HCT116 (cell line): ENCODE results near the gene MUC20.

ENCODE experiments used
- ATF3 ChIP-seq: IDR thresholded peaks from 2 replicates; pipeline ENCODE4 v1.6.1; 2012
- CEBPB ChIP-seq: IDR thresholded peaks from 2 replicates; pipeline ENCODE4 v1.6.1; 2012; ENCODE audit warnings: low read depth
- CTCF ChIP-seq, 3 experiments: fragments of 200-600 bp in 1 of 3; sonication (generic) in 1 of 3; IDR thresholded peaks in 2 of 3; conservative IDR thresholded peaks in 1 of 3; 2 replicates each; pipeline ENCODE4 v1.5.1; 2012 to 2017; ENCODE audit warnings: low read depth in 2 of 3, low read length in 2 of 3, antibody characterized with exemption in 1 of 3, borderline replicate concordance in 1 of 3, control low read depth in 1 of 3, mild to moderate bottlenecking in 1 of 3, mixed read lengths in 1 of 3, mixed run types in 1 of 3, moderate library complexity in 1 of 3; ENCODE audit not compliant: insufficient read depth in 1 of 3
- ELF1 ChIP-seq: IDR thresholded peaks from 2 replicates; pipeline ENCODE4 v1.6.1; 2012; ENCODE audit warnings: low read depth, borderline replicate concordance
- EZH2 ChIP-seq: fragments of 200-600 bp; sonication (generic); IDR thresholded peaks from 2 replicates; pipeline ENCODE4 v1.6.1; 2017; ENCODE audit warnings: antibody characterized with exemption, mixed run types
- EZH2phosphoT487 ChIP-seq: fragments of 200-600 bp; IDR thresholded peaks from 2 replicates; pipeline ENCODE4 v1.6.1; 2018; ENCODE audit warnings: antibody characterized with exemption, borderline replicate concordance
- JUND ChIP-seq: IDR thresholded peaks from 2 replicates; pipeline ENCODE4 v1.6.1; 2012
- MAX ChIP-seq: IDR thresholded peaks from 2 replicates; pipeline ENCODE4 v1.6.1; 2012
- POLR2A ChIP-seq: IDR thresholded peaks from 2 replicates; pipeline ENCODE4 v1.7.0; 2011; ENCODE audit warnings: borderline replicate concordance; ENCODE audit not compliant: insufficient read depth, insufficient read length; ENCODE audit errors: extremely low read depth
- POLR2AphosphoS5 ChIP-seq: IDR thresholded peaks from 2 replicates; pipeline ENCODE4 v1.6.1; 2011; ENCODE audit warnings: mild to moderate bottlenecking, low read depth, low read length, moderate library complexity
- RAD21 ChIP-seq: IDR thresholded peaks from 2 replicates; pipeline ENCODE4 v1.6.1; 2012; ENCODE audit warnings: low read depth, mild to moderate bottlenecking
- YY1 ChIP-seq: IDR thresholded peaks from 2 replicates; pipeline ENCODE4 v1.6.1; 2011; ENCODE audit warnings: low read length, low read depth, moderate library complexity, mild to moderate bottlenecking; ENCODE audit not compliant: insufficient replicate concordance; ENCODE audit errors: extremely low read depth
- ZFX ChIP-seq: fragments of 450-650 bp; IDR thresholded peaks from 2 replicates; pipeline ENCODE4 v1.6.1; 2017
- ZNF274 ChIP-seq: fragments of 200-500 bp; sonication (Bioruptor generic); IDR thresholded peaks from 2 replicates; pipeline ENCODE4 v1.6.1; 2014; ENCODE audit warnings: mild to moderate bottlenecking, low read depth, low read length, inconsistent platforms

GRCh38 chr3:195731356-195731905, 10.7 kb downstream of the MUC20 start:
- no peak for TF ChIP-seq CTCF (IDR thresholded peaks at IDR 0.05 in 2 of 3, conservative IDR thresholded peaks at IDR 0.05 in 1 of 3; ENCODE audit: borderline replicate concordance in 1 of 3, insufficient read depth in 1 of 3, low read depth in 2 of 3, low read length in 2 of 3)
- TF ChIP-seq POLR2AphosphoS5: no peak
- TF ChIP-seq EZH2phosphoT487: no peak
- no peak for TF ChIP-seq POLR2A
- TF ChIP-seq ZFX: no peak
- TF ChIP-seq RAD21: no peak
- no peak for TF ChIP-seq YY1
- TF ChIP-seq EZH2: no peak
- TF ChIP-seq ATF3: no peak
- no peak for TF ChIP-seq CEBPB
- TF ChIP-seq ZNF274: no peak
- TF ChIP-seq ELF1: no peak
- no peak for TF ChIP-seq JUND
- TF ChIP-seq MAX: no peak
